Colonic mucosa (tissue), 4 donors: ENCODE measurements around the gene ZNF609. TPM values are rescaled to one million over a fixed set of nuclear protein-coding genes. Genes with fewer than 3 reads are reported as not detected.

Source experiments
- DNase-seq: peaks from one replicate; pipeline ENCODE4 v3.0.0-alpha.2; 2020
- H3K27ac ChIP-seq: fragments of 200-600 bp; one replicate; pipeline ENCODE4 v1.8.0; 2021
- H3K27me3 ChIP-seq: fragments of 200-600 bp; one replicate; pipeline ENCODE4 v1.8.0; 2021
- H3K36me3 ChIP-seq: fragments of 200-600 bp; one replicate; pipeline ENCODE4 v1.8.0; 2021
- H3K4me1 ChIP-seq: fragments of 200-600 bp; one replicate; pipeline ENCODE4 v1.8.0; 2021; ENCODE audit warnings: mild to moderate bottlenecking
- H3K4me3 ChIP-seq: fragments of 200-600 bp; one replicate; pipeline ENCODE4 v1.8.0; 2021
- H3K9ac ChIP-seq, 2 donors: one replicate each; pipeline ENCODE4 v1.7.0; 2013; ENCODE audit warnings: control low read depth in 2 of 2, low read depth in 2 of 2, low read length in 2 of 2
- H3K9me3 ChIP-seq: fragments of 200-600 bp; one replicate; pipeline ENCODE4 v1.8.0; 2021
- intact Hi-C: fragments of 100-400 bp; cut with DNase I; formaldehyde crosslinking; loops from one replicate; pipeline ENCODE4 v1.14.1; 2022
- total RNA-seq, 2 donors: library from RNA; stranded (reverse); fragmentation: NEBNext Ultra II Directional in 1 of 2; extraction: Animal tissue kit (Norgen Biotek cat#: 25700) in 1 of 2; gene quantifications; one replicate each; pipeline ENCODE4 v1.2.1, GENCODE V29; 2021
- TF ChIP-seq, protein P1 (sequence below): fragments of 200-600 bp; IDR thresholded peaks from one replicate; pipeline ENCODE4 v1.8.0; 2022; ENCODE audit warnings: antibody characterized with exemption, mild to moderate bottlenecking
- donor health status: healthy.
- donor health status: DM: no; HTN: no; CAD: no.
- donor health status: DM: no; HTN: no; CAD: no.

The ZNF609 gene
- total RNA-seq, 2 donors from 2014 or later = 24.5 to 24.8 TPM

DNA sequence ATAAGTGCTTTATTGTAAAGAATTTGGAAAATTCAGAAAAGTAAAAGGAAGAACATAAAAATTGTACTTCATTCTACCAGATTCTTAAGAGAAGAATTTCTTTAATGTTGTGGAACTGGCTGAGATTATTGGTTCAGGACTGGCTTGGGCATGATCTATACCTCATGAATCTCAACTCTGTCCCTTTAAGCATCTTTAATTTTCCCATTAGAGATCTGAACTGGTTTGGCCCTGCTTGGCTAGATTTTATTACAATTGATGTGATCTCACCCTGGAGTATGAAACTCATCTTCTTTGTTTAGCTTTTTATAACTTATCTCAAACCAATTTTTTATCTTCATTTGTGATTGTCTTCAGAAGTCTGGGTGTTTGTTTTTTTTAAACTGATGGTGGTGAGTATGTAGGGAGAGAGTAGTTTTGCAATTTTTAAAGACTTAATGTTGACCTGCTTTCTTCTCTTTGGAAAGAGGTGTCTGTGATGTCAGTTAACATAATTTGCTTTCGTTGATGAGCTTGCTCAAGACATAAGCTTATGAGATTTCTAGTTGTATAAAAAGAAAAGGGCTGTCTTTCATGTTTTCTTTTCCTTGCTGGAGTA, 61.9 kb downstream of the ZNF609 start:
- no peaks in the 10 kb centered on the region for H3K9me3 ChIP-seq
- H3K27ac ChIP-seq = no peak overlapping the region
- intact Hi-C loops = no loop called here
- H3K4me3 ChIP-seq = no peak overlapping the region
- H3K9ac ChIP-seq = no peak overlapping the region
- H3K4me1 ChIP-seq = peaks cover 5% of the 10 kb centered on the region
- no peaks in the 10 kb centered on the region for H3K27me3 ChIP-seq
- TF ChIP-seq, protein P1, sequence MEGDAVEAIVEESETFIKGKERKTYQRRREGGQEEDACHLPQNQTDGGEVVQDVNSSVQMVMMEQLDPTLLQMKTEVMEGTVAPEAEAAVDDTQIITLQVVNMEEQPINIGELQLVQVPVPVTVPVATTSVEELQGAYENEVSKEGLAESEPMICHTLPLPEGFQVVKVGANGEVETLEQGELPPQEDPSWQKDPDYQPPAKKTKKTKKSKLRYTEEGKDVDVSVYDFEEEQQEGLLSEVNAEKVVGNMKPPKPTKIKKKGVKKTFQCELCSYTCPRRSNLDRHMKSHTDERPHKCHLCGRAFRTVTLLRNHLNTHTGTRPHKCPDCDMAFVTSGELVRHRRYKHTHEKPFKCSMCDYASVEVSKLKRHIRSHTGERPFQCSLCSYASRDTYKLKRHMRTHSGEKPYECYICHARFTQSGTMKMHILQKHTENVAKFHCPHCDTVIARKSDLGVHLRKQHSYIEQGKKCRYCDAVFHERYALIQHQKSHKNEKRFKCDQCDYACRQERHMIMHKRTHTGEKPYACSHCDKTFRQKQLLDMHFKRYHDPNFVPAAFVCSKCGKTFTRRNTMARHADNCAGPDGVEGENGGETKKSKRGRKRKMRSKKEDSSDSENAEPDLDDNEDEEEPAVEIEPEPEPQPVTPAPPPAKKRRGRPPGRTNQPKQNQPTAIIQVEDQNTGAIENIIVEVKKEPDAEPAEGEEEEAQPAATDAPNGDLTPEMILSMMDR = no peak
- DNase-seq = no peak
- no peaks in the 10 kb centered on the region for H3K36me3 ChIP-seq

DNA sequence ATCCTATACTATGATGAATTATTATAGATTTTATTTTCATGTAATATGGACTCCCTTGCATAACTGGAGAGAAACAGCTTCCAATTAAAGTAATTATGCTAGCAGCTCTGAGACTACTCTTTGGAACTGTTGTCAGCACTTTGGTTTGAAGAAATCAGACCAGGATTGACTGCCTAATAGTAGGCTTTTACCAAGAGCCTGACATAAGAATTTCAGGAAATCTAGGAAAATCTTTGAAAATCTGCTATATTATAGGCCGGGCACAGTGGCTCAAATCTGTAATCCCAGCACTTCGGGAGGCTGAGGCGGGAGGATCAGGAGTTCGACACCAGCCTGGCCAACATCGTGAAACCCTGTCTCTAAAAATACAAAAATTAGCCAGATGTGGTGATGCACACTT, 62.9 kb downstream of the ZNF609 start:
- DNase-seq = no peak
- Histone ChIP-seq H3K4me3 (no peak overlapping the region), H3K36me3 (no peaks in the 10 kb centered on the region), H3K4me1 (peaks cover 5% of the 10 kb centered on the region), H3K9ac (no peak overlapping the region), H3K9me3 (no peaks in the 10 kb centered on the region), H3K27ac (no peak overlapping the region), H3K27me3 (no peaks in the 10 kb centered on the region)
- intact Hi-C loops = no loop called here
- TF ChIP-seq, protein P1 = no peak

DNA sequence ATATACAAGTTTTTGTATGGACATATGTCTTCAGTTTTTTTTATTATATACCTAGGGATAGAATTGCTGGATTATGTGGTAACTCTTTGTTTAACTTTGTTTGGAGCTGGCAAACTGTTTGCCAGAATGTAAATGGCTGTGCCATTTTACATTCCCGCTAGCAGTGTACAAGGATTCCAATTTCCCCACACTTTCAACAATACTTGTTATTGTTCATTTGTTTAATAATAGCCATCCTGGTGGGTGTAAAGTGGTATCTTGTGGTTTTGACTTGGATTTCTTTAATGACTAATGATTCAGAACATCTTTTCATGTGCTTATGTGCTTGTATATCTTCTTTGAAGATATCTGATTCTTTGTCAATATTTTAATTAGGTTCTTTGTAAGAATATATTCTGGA, 64.4 kb downstream of the ZNF609 start:
- Histone ChIP-seq H3K9me3 (no peaks in the 10 kb centered on the region), H3K27ac (no peak overlapping the region), H3K27me3 (no peaks in the 10 kb centered on the region), H3K36me3 (no peaks in the 10 kb centered on the region), H3K9ac (no peak overlapping the region), H3K4me1 (peaks cover 5% of the 10 kb centered on the region), H3K4me3 (no peak overlapping the region)
- no peak for DNase-seq
- TF ChIP-seq, protein P1 = no peak
- intact Hi-C loops = no loop called here

DNA sequence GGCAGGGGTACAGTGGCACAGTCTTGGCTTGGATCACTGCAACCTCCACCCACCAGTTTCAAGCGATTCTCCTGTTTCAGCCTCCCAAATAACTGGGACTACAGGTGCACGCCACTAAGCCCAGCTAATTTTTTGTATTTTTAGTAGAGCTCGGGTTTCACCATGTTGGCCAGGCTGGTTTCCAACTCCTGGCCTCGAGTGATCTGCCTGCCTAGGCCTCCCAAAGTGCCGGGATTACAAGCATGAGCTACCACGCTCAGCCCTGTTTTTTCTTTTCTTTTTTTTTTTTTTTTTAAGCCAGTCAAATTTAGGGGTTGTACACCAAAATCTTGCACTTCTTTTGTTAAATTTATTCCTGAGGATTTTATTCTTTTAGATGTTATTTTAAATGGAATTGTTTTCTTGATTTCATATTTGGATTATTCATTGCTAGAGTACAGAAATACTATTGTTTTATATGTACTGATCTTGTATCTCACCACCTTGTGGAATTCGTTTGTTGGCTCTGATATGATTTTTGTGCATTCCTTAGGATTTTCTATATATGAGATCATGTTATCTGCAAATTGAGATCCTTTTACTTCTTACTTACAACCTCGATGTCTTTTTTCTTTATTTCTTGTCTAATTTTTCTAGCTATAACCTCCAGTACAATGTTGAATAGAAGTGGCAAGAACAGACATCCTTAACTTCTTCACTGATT, 65.6 kb downstream of the ZNF609 start:
- H3K27ac ChIP-seq = no peak overlapping the region
- peaks cover 3% of the 10 kb centered on the region for H3K4me1 ChIP-seq
- no peak overlapping the region for H3K9ac ChIP-seq
- no peaks in the 10 kb centered on the region for H3K27me3 ChIP-seq
- TF ChIP-seq, protein P1 = no peak
- no peak for DNase-seq
- no peaks in the 10 kb centered on the region for H3K9me3 ChIP-seq
- H3K4me3 ChIP-seq = no peak overlapping the region
- no peaks in the 10 kb centered on the region for H3K36me3 ChIP-seq
- intact Hi-C loops = no loop called here

DNA sequence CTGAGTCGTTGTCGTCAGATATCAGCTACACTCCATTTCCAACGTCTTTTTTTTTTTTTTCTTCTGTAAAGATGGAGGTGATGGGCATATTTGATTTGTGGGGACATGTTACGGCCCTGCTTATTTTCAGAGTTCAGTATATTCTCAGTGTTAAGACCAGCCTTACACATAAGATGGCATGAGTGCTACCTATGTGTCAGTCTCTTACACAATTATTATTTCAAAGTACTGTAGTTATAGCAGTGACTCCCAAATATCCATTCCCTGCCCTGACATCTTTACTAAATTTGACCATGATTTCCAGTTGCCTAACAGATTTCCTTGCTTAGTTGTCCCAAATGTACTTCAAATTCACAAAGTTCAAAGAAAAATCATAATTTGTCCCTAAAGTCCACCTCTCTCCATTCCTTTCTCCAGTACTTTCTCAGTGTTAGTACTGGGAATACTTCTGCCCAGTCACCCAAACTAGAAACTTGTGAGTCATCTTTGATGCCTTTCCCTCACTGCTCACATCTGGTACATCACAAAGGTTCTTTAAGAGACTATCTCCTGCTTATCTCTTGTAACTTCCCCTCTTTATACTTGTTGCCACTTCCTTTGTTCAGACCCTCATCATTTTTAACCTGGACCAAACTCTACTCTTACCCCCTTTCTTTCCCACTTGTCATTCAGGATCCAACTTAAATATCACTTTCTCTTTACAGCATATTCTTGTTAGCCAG, 67.0 kb downstream of the ZNF609 start:
- no peak for DNase-seq
- H3K4me3 ChIP-seq = no peak overlapping the region
- H3K4me1 ChIP-seq = no peaks in the 10 kb centered on the region
- H3K9ac ChIP-seq = no peak overlapping the region
- TF ChIP-seq, protein P1 = no peak
- H3K36me3 ChIP-seq = no peaks in the 10 kb centered on the region
- H3K27ac ChIP-seq = no peak overlapping the region
- no peaks in the 10 kb centered on the region for H3K27me3 ChIP-seq
- intact Hi-C loops = no loop called here
- no peaks in the 10 kb centered on the region for H3K9me3 ChIP-seq
